ENCODE results near the gene RNU1-4.
"Not testable (repeated sequence)": the region's sequence is repeated elsewhere in the genome, so short reads cannot be mapped to it uniquely, and the experiment has no call there.

RNU1-4 gene

GRCh38 chr1:16770896-16771446 is 30.7 kb downstream of the RNU1-4 start:
- not testable (repeated sequence) for DNase-seq

GRCh38 chr1:16772275-16773204 is 32.2 kb downstream of the RNU1-4 start:
- not testable (repeated sequence) for DNase-seq

GRCh38 chr1:16773205-16773596 is 32.9 kb downstream of the RNU1-4 start:
- not testable (repeated sequence) for DNase-seq

GRCh38 chr1:16773723-16774122 is 33.4 kb downstream of the RNU1-4 start:
- not testable (repeated sequence) for DNase-seq

- not testable (repeated sequence) for DNase-seq
These were observed 34.5 kb downstream of the RNU1-4 start for GRCh38 chr1:16774773-16775172.

- not testable (repeated sequence) for DNase-seq
These were observed 35.0 kb downstream of the RNU1-4 start for GRCh38 chr1:16775290-16775689.

GRCh38 chr1:16776248-16776647 is 35.9 kb downstream of the RNU1-4 start:
- DNase-seq = not testable (repeated sequence)

- not testable (repeated sequence) for DNase-seq
These were observed 36.5 kb downstream of the RNU1-4 start for GRCh38 chr1:16776835-16777234.

- not testable (repeated sequence) for DNase-seq
These were observed 37.5 kb downstream of the RNU1-4 start for GRCh38 chr1:16777821-16778220.

- not testable (repeated sequence) for DNase-seq
These were observed 39.2 kb downstream of the RNU1-4 start for GRCh38 chr1:16779525-16779924.

GRCh38 chr1:16781033-16781432 is 40.7 kb downstream of the RNU1-4 start:
- not testable (repeated sequence) for DNase-seq

GRCh38 chr1:16781625-16782024 is 41.3 kb downstream of the RNU1-4 start:
- DNase-seq = not testable (repeated sequence)

- not testable (repeated sequence) for DNase-seq
These were observed 44.6 kb downstream of the RNU1-4 start for GRCh38 chr1:16784955-16785354.

GRCh38 chr1:16786362-16786761 is 46.0 kb downstream of the RNU1-4 start:
- not testable (repeated sequence) for DNase-seq

GRCh38 chr1:16787175-16787574 is 46.9 kb downstream of the RNU1-4 start:
- not testable (repeated sequence) for DNase-seq

- DNase-seq = not testable (repeated sequence)
These were observed 47.4 kb downstream of the RNU1-4 start for GRCh38 chr1:16787711-16788110.

Data from activated CD4-positive, alpha-beta T cell treated with anti-CD3 and anti-CD28 coated beads, Interleukin-10, Interleukin-2, amounts not matched to agents 100 ng/mL and 50 ng/mL, durations not matched to agents 16 hours and 8 hours (primary cell).